ENCODE measurements around the gene LRRFIP1. TPM values are rescaled to one million over a fixed set of nuclear protein-coding genes. Genes with fewer than 3 reads are reported as not detected.

The LRRFIP1 gene
- total RNA-seq, 1 donor from 2014 or later = 91.5 TPM

GRCh38 chr2:237652854-237653253, 25.5 kb downstream of the LRRFIP1 start:
- no peak overlapping the region for H3K27ac Mint-ChIP-seq (ENCODE audit: unreplicated experiment)
- H3K4me3 Mint-ChIP-seq (ENCODE audit: unreplicated experiment) = no peak overlapping the region
- H3K4me1 Mint-ChIP-seq (ENCODE audit: low read depth) = peaks cover 21% of the 10 kb centered on the region
- no peak for DNase-seq (ENCODE audit: low spot score)
- H3K27me3 Mint-ChIP-seq (ENCODE audit: low read depth) = no peaks in the 10 kb centered on the region
- no peak for TF ChIP-seq CTCF (IDR thresholded peaks at IDR 0.05)
- peaks cover 23% of the 10 kb centered on the region for H3K36me3 Mint-ChIP-seq (ENCODE audit: low read depth)
- H3K9me3 Mint-ChIP-seq (ENCODE audit: low read depth) = peaks cover 23% of the 10 kb centered on the region

- Mint-ChIP-seq H3K4me1 (ENCODE audit: low read depth) (peaks cover 21% of the 10 kb centered on the region), H3K27me3 (ENCODE audit: low read depth) (no peaks in the 10 kb centered on the region), H3K36me3 (ENCODE audit: low read depth) (peaks cover 23% of the 10 kb centered on the region), H3K27ac (ENCODE audit: unreplicated experiment) (no peak overlapping the region), H3K4me3 (ENCODE audit: unreplicated experiment) (no peak overlapping the region), H3K9me3 (ENCODE audit: low read depth) (peaks cover 24% of the 10 kb centered on the region)
- TF ChIP-seq CTCF (IDR thresholded peaks at IDR 0.05) = no peak
- DNase-seq (ENCODE audit: low spot score) = no peak
Observed at GRCh38 chr2:237653776-237654558, 26.6 kb downstream of the LRRFIP1 start.

- TF ChIP-seq CTCF (IDR thresholded peaks at IDR 0.05) = no peak
- Mint-ChIP-seq H3K4me1 (ENCODE audit: low read depth) (peaks cover 16% of the 10 kb centered on the region), H3K27ac (ENCODE audit: unreplicated experiment) (no peak overlapping the region), H3K36me3 (ENCODE audit: low read depth) (peaks cover 16% of the 10 kb centered on the region), H3K9me3 (ENCODE audit: low read depth) (peaks cover 23% of the 10 kb centered on the region), H3K4me3 (ENCODE audit: unreplicated experiment) (no peak overlapping the region), H3K27me3 (ENCODE audit: low read depth) (no peaks in the 10 kb centered on the region)
- no peak for DNase-seq (ENCODE audit: low spot score)
Observed at GRCh38 chr2:237657063-237657462, 29.7 kb downstream of the LRRFIP1 start.

GRCh38 chr2:237660381-237660900, 33.1 kb downstream of the LRRFIP1 start:
- Mint-ChIP-seq H3K36me3 (ENCODE audit: low read depth) (peaks cover 8% of the 10 kb centered on the region), H3K27ac (ENCODE audit: unreplicated experiment) (no peak overlapping the region), H3K4me1 (ENCODE audit: low read depth) (peaks cover 14% of the 10 kb centered on the region), H3K9me3 (ENCODE audit: low read depth) (peaks cover 11% of the 10 kb centered on the region), H3K4me3 (ENCODE audit: unreplicated experiment) (no peak overlapping the region), H3K27me3 (ENCODE audit: low read depth) (no peaks in the 10 kb centered on the region)
- no peak for TF ChIP-seq CTCF (IDR thresholded peaks at IDR 0.05)
- DNase-seq (ENCODE audit: low spot score) = no peak

GRCh38 chr2:237661270-237661669, 33.9 kb downstream of the LRRFIP1 start:
- Mint-ChIP-seq H3K36me3 (ENCODE audit: low read depth) (peaks cover 8% of the 10 kb centered on the region), H3K27me3 (ENCODE audit: low read depth) (no peaks in the 10 kb centered on the region), H3K27ac (ENCODE audit: unreplicated experiment) (no peak overlapping the region), H3K9me3 (ENCODE audit: low read depth) (peaks cover 11% of the 10 kb centered on the region), H3K4me3 (ENCODE audit: unreplicated experiment) (no peak overlapping the region), H3K4me1 (ENCODE audit: low read depth) (peaks cover 15% of the 10 kb centered on the region)
- no peak for TF ChIP-seq CTCF (IDR thresholded peaks at IDR 0.05)
- no peak for DNase-seq (ENCODE audit: low spot score)
